Fibroblast of villous mesenchyme (primary cell): ENCODE data around the gene PPA1. TPM values are rescaled to one million over a fixed set of nuclear protein-coding genes. Genes with fewer than 3 reads are reported as not detected.
"Not testable (repeated sequence)": the region's sequence is repeated elsewhere in the genome, so short reads cannot be mapped to it uniquely, and the experiment has no call there.

Experiments used
- DNase-seq: peaks from one replicate; pipeline ENCODE4 v3.0.0-alpha.2; 2010; ENCODE audit warnings: low read depth
- H3K4me3 ChIP-seq: 2 replicates; pipeline ENCODE4 v1.5.1; 2011; ENCODE audit warnings: low read depth, mild to moderate bottlenecking, low read length
- total RNA-seq: library from RNA; depleted of rRNA; stranded (reverse); fragments of >200 nt; gene quantifications from 2 replicates; pipeline ENCODE4 v1.2.3, GENCODE V29; 2012
- TF ChIP-seq, protein P1 (sequence below): IDR thresholded peaks from 2 replicates; pipeline ENCODE4 v1.5.1; 2012; ENCODE audit warnings: low read depth, mild to moderate bottlenecking, low read length; ENCODE audit not compliant: insufficient read depth

The PPA1 gene
- total RNA-seq, 1 donor, result 219 TPM

DNA sequence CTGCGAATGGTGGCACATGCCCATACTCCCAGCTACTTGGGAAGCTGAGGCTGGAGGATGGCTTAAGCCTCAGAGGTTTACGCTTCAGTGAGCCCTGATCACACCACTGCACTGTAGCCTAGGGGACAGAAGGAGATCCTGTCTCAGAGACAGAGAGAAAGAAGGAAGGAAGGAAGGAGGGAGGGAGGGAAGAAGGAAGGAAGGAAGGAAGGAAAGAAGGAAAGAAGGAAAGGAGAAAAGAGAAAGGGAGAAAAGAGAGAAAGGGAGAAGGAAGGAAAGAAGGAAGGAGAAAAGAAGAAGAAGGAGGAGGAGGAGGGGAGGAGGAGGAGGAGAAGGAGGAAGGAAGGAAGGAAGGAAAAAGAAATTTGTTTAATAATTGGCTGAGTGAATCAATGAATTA lies 49.9 kb downstream of the PPA1 start:
- no peak overlapping the region for H3K4me3 ChIP-seq
- TF ChIP-seq, protein P1, sequence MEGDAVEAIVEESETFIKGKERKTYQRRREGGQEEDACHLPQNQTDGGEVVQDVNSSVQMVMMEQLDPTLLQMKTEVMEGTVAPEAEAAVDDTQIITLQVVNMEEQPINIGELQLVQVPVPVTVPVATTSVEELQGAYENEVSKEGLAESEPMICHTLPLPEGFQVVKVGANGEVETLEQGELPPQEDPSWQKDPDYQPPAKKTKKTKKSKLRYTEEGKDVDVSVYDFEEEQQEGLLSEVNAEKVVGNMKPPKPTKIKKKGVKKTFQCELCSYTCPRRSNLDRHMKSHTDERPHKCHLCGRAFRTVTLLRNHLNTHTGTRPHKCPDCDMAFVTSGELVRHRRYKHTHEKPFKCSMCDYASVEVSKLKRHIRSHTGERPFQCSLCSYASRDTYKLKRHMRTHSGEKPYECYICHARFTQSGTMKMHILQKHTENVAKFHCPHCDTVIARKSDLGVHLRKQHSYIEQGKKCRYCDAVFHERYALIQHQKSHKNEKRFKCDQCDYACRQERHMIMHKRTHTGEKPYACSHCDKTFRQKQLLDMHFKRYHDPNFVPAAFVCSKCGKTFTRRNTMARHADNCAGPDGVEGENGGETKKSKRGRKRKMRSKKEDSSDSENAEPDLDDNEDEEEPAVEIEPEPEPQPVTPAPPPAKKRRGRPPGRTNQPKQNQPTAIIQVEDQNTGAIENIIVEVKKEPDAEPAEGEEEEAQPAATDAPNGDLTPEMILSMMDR, result no peak
- no peak for DNase-seq

DNA sequence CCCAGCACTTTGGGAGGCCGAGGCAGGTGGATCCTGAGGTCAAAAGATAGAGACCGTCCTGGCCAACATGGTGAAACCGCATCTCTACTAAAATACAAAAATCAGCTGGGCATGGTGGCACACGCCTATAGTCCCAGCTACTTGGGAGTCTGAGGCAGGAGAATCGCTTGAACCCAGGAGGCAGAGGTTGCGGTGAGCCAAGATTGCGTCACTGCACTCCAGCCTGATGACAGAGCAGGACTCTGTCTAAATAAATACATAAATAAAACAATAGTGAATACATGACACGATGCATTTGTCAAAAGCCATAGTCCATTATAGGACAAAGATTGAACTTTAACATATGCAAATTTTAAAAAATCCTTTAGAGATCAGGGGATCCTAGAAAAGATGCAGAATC lies 54.0 kb downstream of the PPA1 start:
- not testable (repeated sequence) for DNase-seq, H3K4me3 ChIP-seq

DNA sequence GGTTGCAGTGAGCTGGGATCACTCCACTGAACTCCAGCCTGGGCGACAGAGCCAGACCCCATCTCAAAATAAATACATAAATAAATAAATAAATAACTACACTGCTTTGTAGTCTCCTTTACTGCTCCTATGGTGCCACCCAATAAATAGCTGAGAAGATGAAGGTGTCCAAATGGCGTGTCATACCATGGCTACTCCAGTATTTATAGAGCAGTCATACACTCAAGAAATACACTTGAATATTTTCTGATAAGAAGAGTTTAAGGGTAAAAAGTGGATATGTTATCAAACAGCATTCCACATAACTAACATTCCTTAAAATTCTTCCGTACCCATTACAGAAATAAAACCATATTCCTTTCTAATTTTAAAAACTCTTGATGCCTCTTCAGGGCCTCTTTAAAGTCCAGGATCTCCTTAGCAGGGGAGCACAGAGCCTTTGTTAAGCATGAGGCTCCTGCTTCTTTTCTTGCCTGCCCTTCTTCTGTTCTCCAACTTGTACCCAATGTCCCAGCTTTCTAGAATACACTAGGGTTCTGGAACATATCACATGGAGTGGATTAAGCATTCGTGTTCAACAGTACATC lies 55.0 kb downstream of the PPA1 start:
- no peak overlapping the region for H3K4me3 ChIP-seq
- TF ChIP-seq, protein P1, result no peak
- no peak for DNase-seq

DNA sequence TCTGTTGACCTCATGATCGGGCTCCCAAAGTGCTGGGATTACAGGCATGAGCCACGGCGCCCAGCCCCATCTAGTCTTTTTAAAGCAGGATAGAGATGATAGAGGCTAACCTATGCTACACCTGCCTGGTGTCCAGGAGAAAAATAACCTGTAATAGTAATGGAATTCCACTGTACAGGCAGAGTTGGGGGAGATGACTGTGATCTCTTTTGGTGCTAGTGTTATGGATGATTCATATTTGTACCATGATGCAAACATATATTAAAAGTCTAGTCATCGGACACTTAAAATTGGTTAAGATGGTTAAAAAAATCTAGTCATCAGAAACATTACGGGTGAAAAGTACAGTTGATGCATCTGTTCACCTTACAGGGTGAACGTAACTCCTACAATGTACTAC lies 56.8 kb downstream of the PPA1 start:
- no peak for DNase-seq
- no peak overlapping the region for H3K4me3 ChIP-seq
- TF ChIP-seq, protein P1, result no peak

DNA sequence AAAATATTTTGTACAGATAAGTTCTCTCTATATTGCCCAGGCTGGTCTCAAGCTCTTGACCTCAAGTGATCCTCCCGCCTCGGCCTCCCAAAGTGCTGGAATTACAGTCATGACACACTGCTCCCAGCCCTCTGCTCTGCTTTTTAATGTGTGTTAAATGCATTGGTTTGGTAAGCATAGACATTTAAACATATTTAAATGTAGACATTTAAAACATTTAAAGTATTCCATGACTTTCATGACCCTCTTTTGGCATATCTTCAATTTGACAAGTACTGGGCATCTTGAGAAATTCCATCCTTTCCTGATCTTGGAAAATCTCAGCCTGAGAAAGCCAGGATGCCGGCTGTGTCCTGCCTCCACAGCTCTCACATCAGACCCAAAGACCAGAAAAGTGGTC lies 57.7 kb downstream of the PPA1 start:
- H3K4me3 ChIP-seq, result no peak overlapping the region
- DNase-seq, result no peak
- TF ChIP-seq, protein P1, result no peak

DNA sequence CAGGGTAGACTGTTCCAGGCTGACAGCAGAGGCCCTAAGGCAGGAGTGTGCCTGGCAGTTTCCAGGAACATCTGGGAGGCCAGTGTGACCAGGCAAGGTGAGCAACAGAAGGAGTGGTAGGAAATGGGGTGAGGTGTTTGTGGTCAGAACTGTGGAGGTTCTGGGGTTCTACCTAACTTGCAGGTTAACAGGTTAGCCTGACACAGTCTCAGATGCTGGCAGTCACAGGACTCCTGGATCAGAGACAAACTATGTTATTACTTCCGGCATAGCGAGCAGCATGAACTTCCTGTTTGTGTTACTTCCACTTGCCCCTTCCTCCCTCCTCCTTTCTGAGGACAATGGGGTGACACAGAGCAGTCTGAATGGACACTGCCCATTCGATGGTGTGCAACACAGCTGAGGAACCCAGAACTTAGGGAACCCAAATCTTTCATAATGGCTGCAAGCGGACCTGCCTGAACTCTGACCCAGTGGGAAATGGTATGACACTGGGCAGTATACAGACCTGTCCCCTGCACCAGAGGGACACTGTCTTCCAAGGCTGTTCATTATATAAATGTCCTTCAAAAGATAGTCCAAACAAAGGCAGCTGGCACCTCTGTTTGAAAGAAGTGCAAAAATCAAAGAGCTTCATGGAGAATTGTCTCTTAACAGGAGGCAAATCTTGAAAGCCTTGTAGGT lies 59.0 kb downstream of the PPA1 start:
- no peak overlapping the region for H3K4me3 ChIP-seq
- DNase-seq, result no peak
- TF ChIP-seq, protein P1, result no peak

DNA sequence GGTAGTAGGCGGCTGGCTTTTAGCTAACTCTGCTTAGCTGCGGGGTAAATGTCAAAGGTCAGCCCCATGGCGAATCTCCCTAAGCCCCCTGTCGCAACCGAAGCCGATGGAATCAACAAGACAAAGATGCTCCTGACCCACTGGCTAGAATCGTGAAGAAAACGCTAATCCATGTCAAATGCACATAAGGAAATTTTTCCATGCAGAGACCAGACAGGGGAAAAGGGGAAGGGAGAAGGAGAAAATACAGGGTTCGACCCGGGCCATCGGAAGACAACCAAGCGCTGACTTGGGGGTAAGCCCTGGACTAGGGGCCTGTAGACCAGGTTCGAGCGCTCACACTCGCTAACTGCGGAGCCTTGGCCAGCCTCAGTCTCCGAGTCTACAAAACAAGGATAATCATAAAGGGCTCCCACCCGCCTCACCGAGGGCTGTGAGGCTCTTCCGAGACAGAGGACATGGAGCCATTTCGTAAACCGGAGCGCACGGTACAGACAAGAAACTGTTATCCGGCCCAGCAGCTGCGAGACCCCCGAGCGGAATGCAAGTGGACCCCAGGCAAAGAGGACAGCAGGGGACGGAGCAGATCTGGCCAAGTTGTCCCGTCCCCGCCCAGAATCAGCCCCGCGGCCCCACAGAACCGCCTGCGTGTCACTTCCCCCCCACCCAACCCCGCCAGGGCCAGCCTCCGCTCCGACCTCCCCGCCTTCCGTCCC lies 63.4 kb downstream of the PPA1 start:
- TF ChIP-seq, protein P1, result no peak
- H3K4me3 ChIP-seq, result peak overlapping the region; percentile 82
- peak; percentile 76 for DNase-seq
